ENCODE data around the gene SLC38A6. TPM values are rescaled to one million over a fixed set of nuclear protein-coding genes. Genes with fewer than 3 reads are reported as not detected.

The SLC38A6 gene
- total RNA-seq, 6 experiments from 2014 or later: 3.5 to 6.8 (median 5.9) TPM

DNA sequence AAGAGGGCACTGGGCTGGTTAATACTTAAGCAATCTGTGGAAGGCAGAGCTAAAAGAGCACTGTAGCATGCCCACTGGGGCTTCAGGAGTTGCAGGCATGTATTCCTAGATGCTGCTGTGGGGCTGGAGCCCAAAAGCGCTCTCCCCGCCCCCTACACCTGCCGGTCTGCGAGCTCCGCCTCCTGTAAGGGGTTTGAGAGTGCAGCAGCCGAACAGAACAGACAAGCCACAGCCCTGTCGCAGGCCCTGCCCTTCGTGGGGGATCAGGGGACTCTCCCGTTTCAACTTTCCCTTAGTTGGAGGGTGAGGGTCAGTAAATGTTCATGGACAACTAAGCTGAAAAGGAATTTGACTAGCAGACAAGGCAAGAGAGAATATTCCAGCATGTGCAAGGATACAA, 17.6 kb downstream of the SLC38A6 start:
- no peak for ATAC-seq
- TF ChIP-seq, protein P1, sequence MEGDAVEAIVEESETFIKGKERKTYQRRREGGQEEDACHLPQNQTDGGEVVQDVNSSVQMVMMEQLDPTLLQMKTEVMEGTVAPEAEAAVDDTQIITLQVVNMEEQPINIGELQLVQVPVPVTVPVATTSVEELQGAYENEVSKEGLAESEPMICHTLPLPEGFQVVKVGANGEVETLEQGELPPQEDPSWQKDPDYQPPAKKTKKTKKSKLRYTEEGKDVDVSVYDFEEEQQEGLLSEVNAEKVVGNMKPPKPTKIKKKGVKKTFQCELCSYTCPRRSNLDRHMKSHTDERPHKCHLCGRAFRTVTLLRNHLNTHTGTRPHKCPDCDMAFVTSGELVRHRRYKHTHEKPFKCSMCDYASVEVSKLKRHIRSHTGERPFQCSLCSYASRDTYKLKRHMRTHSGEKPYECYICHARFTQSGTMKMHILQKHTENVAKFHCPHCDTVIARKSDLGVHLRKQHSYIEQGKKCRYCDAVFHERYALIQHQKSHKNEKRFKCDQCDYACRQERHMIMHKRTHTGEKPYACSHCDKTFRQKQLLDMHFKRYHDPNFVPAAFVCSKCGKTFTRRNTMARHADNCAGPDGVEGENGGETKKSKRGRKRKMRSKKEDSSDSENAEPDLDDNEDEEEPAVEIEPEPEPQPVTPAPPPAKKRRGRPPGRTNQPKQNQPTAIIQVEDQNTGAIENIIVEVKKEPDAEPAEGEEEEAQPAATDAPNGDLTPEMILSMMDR (IDR thresholded peaks at IDR 0.05): no peak
- 87% methylated on average over 9 of the region's 9 CpGs for WGBS (ENCODE audit: insufficient coverage, low coverage, low lambda C conversion rate, missing lambda C conversion rate)
- Histone ChIP-seq H3K36me3 (no peaks in the 10 kb centered on the region), H3K4me3 (no peak overlapping the region), H3K4me1 (no peaks in the 10 kb centered on the region), H3K27ac (no peak overlapping the region), H3K9me3 (no peaks in the 10 kb centered on the region), H3K27me3 (no peaks in the 10 kb centered on the region)
- DNase-seq: no peak
- intact Hi-C loops (cut with DNase I): no loop called here

- no peak for TF ChIP-seq POLR2A (IDR thresholded peaks at IDR 0.05)
- TF ChIP-seq, protein P1 (IDR thresholded peaks at IDR 0.05): no peak
- intact Hi-C loops (cut with DNase I): no loop called here
- 95% methylated on average over 2 of the region's 2 CpGs for WGBS (ENCODE audit: insufficient coverage, low coverage, low lambda C conversion rate, missing lambda C conversion rate)
- Histone ChIP-seq H3K4me3 (no peak overlapping the region), H3K27me3 (no peaks in the 10 kb centered on the region), H3K9me3 (no peaks in the 10 kb centered on the region), H3K36me3 (no peaks in the 10 kb centered on the region), H3K27ac (no peak overlapping the region), H3K4me1 (no peaks in the 10 kb centered on the region)
- no peak for ATAC-seq
- DNase-seq: no peak
Observed at GRCh38 chr14:60999536-60999935, 18.5 kb downstream of the SLC38A6 start.

- no peaks in the 10 kb centered on the region for H3K9me3 ChIP-seq
- no peak overlapping the region for H3K4me3 ChIP-seq
- intact Hi-C loops (cut with DNase I): no loop called here
- H3K27me3 ChIP-seq: no peaks in the 10 kb centered on the region
- H3K4me1 ChIP-seq: no peaks in the 10 kb centered on the region
- WGBS (ENCODE audit: insufficient coverage, low coverage, low lambda C conversion rate, missing lambda C conversion rate): 100% methylated on average over 1 of the region's 1 CpG
- TF ChIP-seq, protein P1 (IDR thresholded peaks at IDR 0.05): no peak
- TF ChIP-seq POLR2A (IDR thresholded peaks at IDR 0.05): no peak
- no peak for ATAC-seq
- H3K27ac ChIP-seq: no peak overlapping the region
- DNase-seq: no peak
- H3K36me3 ChIP-seq: no peaks in the 10 kb centered on the region
Observed at GRCh38 chr14:61003571-61003970, 22.5 kb downstream of the SLC38A6 start.

DNA sequence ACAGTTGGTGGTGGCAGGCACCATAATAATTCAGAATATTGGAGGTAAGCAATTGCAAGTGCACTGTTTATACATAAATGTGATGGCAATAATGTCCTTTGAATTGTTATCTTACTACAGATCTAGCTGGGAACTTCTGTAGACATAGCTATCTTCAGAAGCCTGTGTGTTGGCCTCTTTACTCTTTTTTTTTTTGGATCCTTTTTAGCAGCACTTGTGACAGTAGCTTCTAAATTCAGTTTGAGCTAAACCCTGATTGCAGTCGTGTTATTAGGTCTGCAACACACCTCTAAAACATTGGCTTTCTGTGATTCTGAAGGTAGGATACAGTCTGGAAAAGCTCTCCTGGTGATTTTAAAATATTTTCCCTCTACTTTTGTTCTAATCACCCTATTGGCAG, 38.5 kb downstream of the SLC38A6 start:
- 75% methylated on average over 1 of the region's 1 CpG for WGBS (ENCODE audit: insufficient coverage, low coverage, low lambda C conversion rate, missing lambda C conversion rate)
- ATAC-seq: no peak

More for the DNA sequence above, 38.5 kb downstream of the SLC38A6 start:
- no peak for DNase-seq
- intact Hi-C loops (cut with DNase I): no loop called here
- no peaks in the 10 kb centered on the region for H3K27me3 ChIP-seq
- no peaks in the 10 kb centered on the region for H3K9me3 ChIP-seq
- no peak overlapping the region for H3K4me3 ChIP-seq
- peaks cover 0 to 7% (median 0%) of the 10 kb centered on the region in 4 donors for H3K36me3 ChIP-seq
- H3K27ac ChIP-seq: no peak overlapping the region
- TF ChIP-seq, protein P1 (IDR thresholded peaks at IDR 0.05): no peak
- no peak for TF ChIP-seq POLR2A (IDR thresholded peaks at IDR 0.05)
- H3K4me1 ChIP-seq: no peaks in the 10 kb centered on the region

Measured in right lobe of liver (tissue), 6 donors.